Neural cell (in vitro differentiated cells): ENCODE data around the gene PLXNA3. TPM values are rescaled to one million over a fixed set of nuclear protein-coding genes. Genes with fewer than 3 reads are reported as not detected.

Experiments used
- H2AFZ ChIP-seq: fragments of 200-600, 300-800 bp; sonication (generic), shearing (Covaris generic); 2 replicates; pipeline ENCODE4 v1.6.0; 2014; ENCODE audit warnings: low read depth, mild to moderate bottlenecking, antibody characterized with exemption, low read length, moderate library complexity
- H3F3A ChIP-seq: fragments of 200-600 bp; shearing (Covaris generic); 2 replicates; pipeline ENCODE4 v1.6.1; 2016; ENCODE audit warnings: mild to moderate bottlenecking, moderate library complexity, mixed read lengths, antibody characterized with exemption, low read length; ENCODE audit not compliant: insufficient read depth, poor library complexity, severe bottlenecking
- H3K27ac ChIP-seq: fragments of 200-600, 300-800 bp; sonication (generic), shearing (Covaris generic); 2 replicates; pipeline ENCODE4 v1.5.1; 2014; ENCODE audit warnings: mild to moderate bottlenecking, low read length, moderate library complexity
- H3K27me3 ChIP-seq: fragments of 300-800, 200-600 bp; sonication (generic), shearing (Covaris generic); 2 replicates; pipeline ENCODE4 v1.6.0; 2014; ENCODE audit warnings: mild to moderate bottlenecking, low read depth, low read length, moderate library complexity; ENCODE audit not compliant: insufficient read depth
- H3K36me3 ChIP-seq: fragments of 300-800, 200-600 bp; sonication (generic), shearing (Covaris generic); 2 replicates; pipeline ENCODE4 v1.5.1; 2014; ENCODE audit warnings: mild to moderate bottlenecking, antibody characterized with exemption, low read length, moderate library complexity; ENCODE audit not compliant: insufficient read depth
- H3K4me2 ChIP-seq: fragments of 300-800, 200-600 bp; sonication (generic), shearing (Covaris generic); 2 replicates; pipeline ENCODE4 v1.6.0; 2014; ENCODE audit warnings: mild to moderate bottlenecking, low read length
- H3K4me3 ChIP-seq: fragments of 300-800, 200-600 bp; sonication (generic), shearing (Covaris generic); 2 replicates; pipeline ENCODE4 v1.5.1; 2014; ENCODE audit warnings: mild to moderate bottlenecking, low read length, moderate library complexity
- H3K79me2 ChIP-seq: fragments of 200-600 bp; shearing (Covaris generic); replicated peaks from 2 replicates; pipeline ENCODE4 v1.6.0; 2014; ENCODE audit warnings: mild to moderate bottlenecking, low read length, moderate library complexity; ENCODE audit not compliant: insufficient read depth
- H3K9ac ChIP-seq: fragments of 300-800, 200-600 bp; sonication (generic), shearing (Covaris generic); 2 replicates; pipeline ENCODE4 v1.6.1; 2016; ENCODE audit warnings: mild to moderate bottlenecking, low read length, mixed read lengths
- H3K9me2 ChIP-seq: fragments of 200-600 bp; shearing (Covaris generic); 2 replicates; pipeline ENCODE4 v1.6.1; 2016; ENCODE audit warnings: mild to moderate bottlenecking, low read length, mixed read lengths; ENCODE audit not compliant: insufficient read depth
- H3K9me3 ChIP-seq: fragments of 200-600, 300-800 bp; sonication (generic), shearing (Covaris generic); 2 replicates; pipeline ENCODE4 v1.6.1; 2016; ENCODE audit warnings: mild to moderate bottlenecking, mixed run types, low read length, moderate library complexity, mixed read lengths
- H4K20me1 ChIP-seq: fragments of 200-600 bp; shearing (Covaris generic); 2 replicates; pipeline ENCODE4 v1.6.1; 2016; ENCODE audit warnings: mild to moderate bottlenecking, mixed run types; ENCODE audit not compliant: insufficient read depth
- CTCF ChIP-seq: fragments of 450-650 bp; IDR thresholded peaks from 2 replicates; pipeline ENCODE4 v1.5.1; 2014; ENCODE audit warnings: antibody characterized with exemption, mild to moderate bottlenecking, moderate library complexity; ENCODE audit not compliant: poor library complexity, severe bottlenecking
- EP300 ChIP-seq: fragments of 450-650 bp; conservative IDR thresholded peaks from 2 replicates; pipeline ENCODE4 v1.6.1; 2014; ENCODE audit warnings: antibody characterized with exemption, mild to moderate bottlenecking, moderate library complexity; ENCODE audit not compliant: poor library complexity, severe bottlenecking
- EZH2 ChIP-seq: fragments of 200-600, 300-800 bp; shearing (Covaris generic), sonication (generic); IDR thresholded peaks from 2 replicates; pipeline ENCODE4 v1.6.1; 2014; ENCODE audit warnings: antibody characterized with exemption, low read length, borderline replicate concordance, mild to moderate bottlenecking; ENCODE audit not compliant: insufficient read depth, poor library complexity, severe bottlenecking
- MXI1 ChIP-seq: fragments of 450-650 bp; conservative IDR thresholded peaks from 2 replicates; pipeline ENCODE4 v1.6.1; 2014; ENCODE audit warnings: antibody characterized with exemption, mild to moderate bottlenecking; ENCODE audit not compliant: poor library complexity, severe bottlenecking
- POLR2AphosphoS5 ChIP-seq: IDR thresholded peaks from 2 replicates; pipeline ENCODE4 v1.6.1; 2012
- RAD21 ChIP-seq: fragments of 450-650 bp; conservative IDR thresholded peaks from 2 replicates; pipeline ENCODE4 v1.6.1; 2014; ENCODE audit warnings: antibody characterized with exemption, mild to moderate bottlenecking, moderate library complexity
- REST ChIP-seq: IDR thresholded peaks from 2 replicates; pipeline ENCODE4 v1.6.1; 2012; ENCODE audit warnings: borderline replicate concordance
- SMC3 ChIP-seq: fragments of 450-650 bp; conservative IDR thresholded peaks from 2 replicates; pipeline ENCODE4 v1.6.1; 2014; ENCODE audit warnings: antibody characterized with exemption, mild to moderate bottlenecking, moderate library complexity; ENCODE audit not compliant: poor library complexity
- TAF1 ChIP-seq: IDR thresholded peaks from 2 replicates; pipeline ENCODE4 v1.6.1; 2012; ENCODE audit warnings: low read depth
- polyA plus RNA-seq: library from polyadenylated mRNA; depleted of rRNA; stranded (reverse); fragments of >200 nt; gene quantifications from 2 replicates; pipeline ENCODE4 v1.2.3, GENCODE V29; 2014

Gene PLXNA3
- polyA plus RNA-seq, 1 donor from 2014 or later: 17.2 TPM

- TF ChIP-seq TAF1: no peak
These were observed 59.2 kb downstream of the PLXNA3 start (continued) for GRCh38 chrX:154517101-154517781.

GRCh38 chrX:154519389-154519788 lies 61.3 kb downstream of the PLXNA3 start:
- no peaks in the 10 kb centered on the region for H3K9me3 ChIP-seq
- H3K9ac ChIP-seq: no peak overlapping the region
- H2AFZ ChIP-seq: no peak overlapping the region

More at GRCh38 chrX:154519389-154519788, 61.3 kb downstream of the PLXNA3 start:
- H3K9me2 ChIP-seq: no peaks in the 10 kb centered on the region
- H3K4me3 ChIP-seq: no peak overlapping the region
- H3K36me3 ChIP-seq: no peaks in the 10 kb centered on the region
- H3F3A ChIP-seq: no peaks in the 10 kb centered on the region
- no peaks in the 10 kb centered on the region for H3K79me2 ChIP-seq
- H3K27me3 ChIP-seq: no peaks in the 10 kb centered on the region
- TF ChIP-seq RAD21: no peak
- TF ChIP-seq REST: no peak
- TF ChIP-seq SMC3: no peak
- no peak for TF ChIP-seq CTCF
- TF ChIP-seq TAF1: no peak
- no peak for TF ChIP-seq POLR2AphosphoS5
- no peak for TF ChIP-seq EZH2
- TF ChIP-seq EP300: no peak
- TF ChIP-seq MXI1: no peak
- no peaks in the 10 kb centered on the region for H4K20me1 ChIP-seq
- no peak overlapping the region for H3K4me2 ChIP-seq
- H3K27ac ChIP-seq: no peak overlapping the region
